HG02884 (cell line): ENCODE measurements around the gene KRTAP1-5.
"Not testable (repeated sequence)": the region's sequence is repeated elsewhere in the genome, so short reads cannot be mapped to it uniquely, and the experiment has no call there.

ENCODE experiments used
- ATAC-seq: cut with Tn5 transposase; IDR thresholded peaks from one replicate; pipeline ENCODE4 v1.9.1; 2021; ENCODE audit warnings: mild to moderate bottlenecking, moderate library complexity; ENCODE audit not compliant: unreplicated experiment

Gene KRTAP1-5

DNA sequence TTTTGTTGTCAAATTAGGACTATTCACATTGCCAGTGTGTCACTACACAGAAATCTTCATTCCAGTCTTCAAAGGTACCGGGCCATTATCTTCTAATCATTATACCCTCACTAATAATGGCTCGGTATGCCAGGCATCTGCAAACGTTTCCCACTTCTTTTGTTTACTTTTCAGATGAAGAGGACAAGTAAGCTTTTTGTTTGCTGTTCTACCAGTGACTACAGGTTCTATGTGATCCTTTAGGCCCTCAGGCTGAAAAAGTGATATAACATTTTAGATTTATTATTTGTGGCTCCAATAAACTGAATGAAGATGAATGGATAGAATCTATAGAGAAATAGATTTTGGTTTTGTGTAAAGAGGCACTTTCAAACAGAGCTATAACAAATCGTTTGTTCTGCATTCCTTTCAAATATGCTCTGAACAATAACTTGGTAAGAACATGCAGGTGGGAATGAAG is 17.7 kb downstream of the KRTAP1-5 start:
- ATAC-seq = no peak

DNA sequence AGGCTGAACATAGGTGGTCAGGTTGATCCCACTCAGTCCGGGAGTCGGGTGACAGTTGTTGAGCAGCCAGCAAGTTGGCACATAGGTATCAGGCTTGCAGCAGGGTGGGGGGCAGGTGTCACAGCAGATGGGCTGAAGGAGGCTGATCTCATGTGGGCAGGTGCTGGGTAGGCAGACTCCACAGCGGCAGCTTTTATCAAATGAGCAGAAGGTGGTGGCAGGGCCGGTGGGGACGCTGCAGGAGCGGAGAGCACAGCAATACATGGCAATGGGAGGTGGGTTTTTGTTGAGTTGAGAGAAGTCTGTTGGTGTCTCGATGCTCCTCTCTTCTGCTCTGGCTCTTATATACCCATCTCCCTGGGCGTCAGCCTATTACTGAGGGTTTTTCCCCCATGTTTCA is 18.2 kb downstream of the KRTAP1-5 start, which contains the start of gene KRTAP3-1:
Gene KRTAP3-1, minus strand, starts transcription at position 318 of the 400 bp plus-strand sequence. Its CDS starts 54 bp downstream, at position 264.
- ATAC-seq = no peak

DNA sequence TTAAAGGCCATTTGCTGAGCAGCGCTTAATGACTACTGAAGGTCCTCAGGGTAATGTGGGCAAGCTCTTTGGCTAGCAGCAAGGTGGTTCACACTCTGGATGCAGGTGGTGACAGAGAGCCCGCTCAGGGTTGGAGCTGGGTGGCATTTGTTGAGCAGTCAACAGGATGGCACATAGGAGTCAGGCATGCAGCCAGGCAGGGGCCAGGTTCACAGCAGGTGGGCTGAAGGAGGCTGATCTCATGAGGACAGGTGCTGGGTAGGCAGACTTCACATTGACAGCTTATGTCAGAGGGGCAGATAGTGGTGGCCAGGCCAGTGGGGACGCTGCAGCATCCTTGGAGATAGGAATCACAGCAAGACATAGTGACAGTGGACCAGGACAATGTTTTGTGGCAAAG is 22.6 kb downstream of the KRTAP1-5 start:
- no peak for ATAC-seq

DNA sequence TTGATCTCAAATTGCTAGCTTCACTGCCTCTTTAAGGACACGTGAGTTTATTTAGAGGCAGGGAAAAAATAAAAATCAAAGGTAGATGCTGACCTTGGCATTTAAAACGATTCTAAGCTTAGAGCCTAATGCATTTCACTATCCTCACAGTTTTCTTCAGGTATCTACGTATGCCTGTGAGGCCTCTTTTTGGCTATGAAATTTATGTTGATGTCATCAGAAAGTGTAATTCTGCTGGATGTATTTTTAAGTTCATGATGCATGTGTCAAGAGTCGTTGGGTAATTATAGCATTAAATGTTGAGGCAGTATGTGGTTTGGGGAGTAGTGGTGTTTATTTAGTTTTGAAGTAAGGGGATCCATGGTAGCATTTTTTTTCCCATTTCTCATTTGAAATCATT is 23.1 kb downstream of the KRTAP1-5 start:
- ATAC-seq = no peak

GRCh38 chr17:41002814-41003213 is 24.2 kb downstream of the KRTAP1-5 start:
- no peak for ATAC-seq

DNA sequence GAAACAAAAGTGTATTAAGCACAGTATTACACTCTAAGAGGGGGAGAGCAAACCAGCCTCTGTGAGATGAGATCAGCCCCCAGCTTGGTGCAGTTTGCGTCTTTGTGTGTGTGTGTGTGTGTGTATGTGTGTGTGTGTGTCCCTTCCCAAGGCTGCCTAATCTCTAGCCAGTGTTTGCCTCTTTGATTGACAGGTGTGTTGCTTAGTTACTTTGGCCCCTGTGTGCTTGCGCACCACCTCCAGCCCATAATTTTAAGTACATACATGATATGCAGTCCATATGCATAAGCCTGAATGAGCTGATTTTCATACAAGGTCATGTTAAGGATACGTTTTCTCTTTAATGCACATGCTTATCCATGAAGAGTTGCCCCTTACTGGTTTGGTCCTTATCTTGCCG is 25.2 kb downstream of the KRTAP1-5 start:
- no peak for ATAC-seq

GRCh38 chr17:40999563-40999962 is 27.4 kb downstream of the KRTAP1-5 start, which contains the start of gene KRTAP3-2:
Gene KRTAP3-2 (minus strand): TSS chr17:40999906. CDS start chr17:40999853, 53 bp downstream.
- ATAC-seq = not testable (repeated sequence)

DNA sequence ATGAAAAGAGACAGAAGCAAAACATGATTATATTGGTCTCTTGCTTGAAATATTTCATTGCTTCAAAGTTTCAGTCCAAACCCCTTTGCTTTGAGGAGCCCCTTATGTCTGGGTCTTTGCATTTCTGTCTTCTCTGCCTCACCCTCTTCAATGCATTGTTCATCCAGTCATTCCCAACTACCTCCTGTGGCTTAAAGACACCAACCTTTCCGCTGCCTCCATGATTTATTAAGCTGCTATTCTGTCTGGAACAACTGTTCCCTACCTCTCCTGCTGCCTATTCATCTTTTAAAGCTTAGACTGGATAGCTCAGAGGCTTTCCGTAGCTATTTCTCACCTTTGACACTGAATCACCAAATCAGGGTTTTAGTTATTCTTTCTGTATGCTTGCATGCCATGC is 29.6 kb downstream of the KRTAP1-5 start:
- ATAC-seq = no peak

DNA sequence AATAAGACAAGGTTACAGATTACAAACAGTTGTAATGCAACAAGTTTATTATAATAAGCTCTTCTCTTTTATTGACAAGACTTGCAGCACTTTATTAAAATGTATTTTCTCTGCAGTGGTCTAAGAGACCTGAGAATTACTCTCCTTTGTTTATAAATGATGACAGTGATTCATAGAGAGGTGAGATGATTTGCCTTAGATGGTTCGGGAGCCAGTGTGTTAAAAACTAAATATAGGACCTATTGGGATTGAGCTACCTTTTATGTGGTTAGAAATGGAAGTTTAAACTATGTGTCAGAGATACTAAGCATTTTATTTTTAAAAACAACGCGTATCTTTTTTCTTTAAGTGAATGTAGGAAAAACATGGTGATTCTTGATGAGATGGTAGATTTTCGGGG is 30.2 kb downstream of the KRTAP1-5 start:
- no peak for ATAC-seq

GRCh38 chr17:40995116-40995515 is 31.9 kb downstream of the KRTAP1-5 start:
- no peak for ATAC-seq

GRCh38 chr17:40993839-40994238 is 33.2 kb downstream of the KRTAP1-5 start, which contains the start of gene KRTAP3-3:
Gene KRTAP3-3 (minus strand): TSS chr17:40994164. CDS start chr17:40994097, 67 bp downstream.
- ATAC-seq = no peak

- no peak for ATAC-seq
Observed at GRCh38 chr17:40993084-40993483, 33.9 kb downstream of the KRTAP1-5 start.

- ATAC-seq = no peak
Observed at GRCh38 chr17:40992666-40993065, 34.3 kb downstream of the KRTAP1-5 start.

GRCh38 chr17:40986920-40987319 is 40.1 kb downstream of the KRTAP1-5 start:
- no peak for ATAC-seq

- no peak for ATAC-seq
Observed at GRCh38 chr17:40984226-40984625, 42.8 kb downstream of the KRTAP1-5 start, which contains the start of gene KRT40. Gene KRT40 (minus strand): TSS chr17:40984326. CDS start chr17:40984273, 53 bp downstream.

- ATAC-seq = no peak
Observed at GRCh38 chr17:40981115-40981514, 45.9 kb downstream of the KRTAP1-5 start.

- no peak for ATAC-seq
Observed at GRCh38 chr17:40980596-40980995, 46.4 kb downstream of the KRTAP1-5 start.

GRCh38 chr17:40980117-40980516 is 46.9 kb downstream of the KRTAP1-5 start:
- no peak for ATAC-seq

DNA sequence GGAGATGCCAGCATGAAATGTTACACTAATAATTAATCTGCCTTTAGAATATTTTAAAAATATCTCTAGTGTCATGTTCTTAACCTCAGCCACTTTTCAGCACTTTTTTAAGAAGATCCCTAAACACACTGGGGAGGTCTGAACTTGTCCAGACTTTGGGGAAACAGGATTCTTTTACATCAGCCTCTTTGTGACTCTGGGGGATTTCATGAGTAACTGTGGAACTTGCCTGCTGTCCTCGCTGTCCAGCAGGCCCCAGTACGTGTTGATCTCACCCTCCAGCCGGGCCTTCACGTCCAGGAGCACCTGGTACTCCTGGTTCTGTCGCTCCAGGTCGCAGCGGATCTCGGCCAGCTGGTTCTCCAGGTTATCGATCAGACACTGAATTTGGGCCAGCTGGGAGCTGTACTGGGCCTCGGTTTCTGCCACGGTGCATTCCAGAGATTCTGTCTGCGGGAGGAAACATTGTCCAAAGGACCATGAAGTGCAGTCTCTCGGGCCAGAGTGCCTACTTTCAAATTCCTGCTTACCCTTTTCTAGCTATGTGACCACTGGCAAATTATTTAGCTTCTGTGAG is 48.3 kb downstream of the KRTAP1-5 start:
- no peak for ATAC-seq
